RPMI8226 (cell line): ENCODE measurements around the gene ABCB9.

Experiments
- DNase-seq: peaks from one replicate; pipeline ENCODE4 v3.0.0-alpha.2; 2015

Gene ABCB9

DNA sequence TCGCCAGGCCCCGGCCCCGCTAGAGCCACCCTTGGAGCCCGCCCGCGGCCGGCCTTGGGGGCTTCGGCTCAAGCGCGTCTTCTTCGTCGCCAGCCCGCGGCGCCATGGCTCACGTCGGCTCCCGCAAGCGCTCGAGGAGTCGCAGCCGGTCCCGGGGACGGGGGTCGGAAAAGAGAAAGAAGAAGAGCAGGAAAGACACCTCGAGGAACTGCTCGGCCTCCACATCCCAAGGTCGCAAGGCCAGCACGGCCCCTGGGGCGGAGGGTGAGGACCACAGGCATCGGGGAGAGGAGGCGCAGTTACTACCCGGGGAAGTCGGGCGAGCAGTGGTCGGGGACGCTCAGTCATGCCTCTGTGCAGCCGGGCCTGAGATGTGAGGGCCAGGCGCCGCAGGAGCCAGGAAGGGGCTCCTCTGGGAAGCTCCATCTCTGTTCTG is 14.8 kb upstream of the ABCB9 start:
- DNase-seq = peak; percentile 47

DNA sequence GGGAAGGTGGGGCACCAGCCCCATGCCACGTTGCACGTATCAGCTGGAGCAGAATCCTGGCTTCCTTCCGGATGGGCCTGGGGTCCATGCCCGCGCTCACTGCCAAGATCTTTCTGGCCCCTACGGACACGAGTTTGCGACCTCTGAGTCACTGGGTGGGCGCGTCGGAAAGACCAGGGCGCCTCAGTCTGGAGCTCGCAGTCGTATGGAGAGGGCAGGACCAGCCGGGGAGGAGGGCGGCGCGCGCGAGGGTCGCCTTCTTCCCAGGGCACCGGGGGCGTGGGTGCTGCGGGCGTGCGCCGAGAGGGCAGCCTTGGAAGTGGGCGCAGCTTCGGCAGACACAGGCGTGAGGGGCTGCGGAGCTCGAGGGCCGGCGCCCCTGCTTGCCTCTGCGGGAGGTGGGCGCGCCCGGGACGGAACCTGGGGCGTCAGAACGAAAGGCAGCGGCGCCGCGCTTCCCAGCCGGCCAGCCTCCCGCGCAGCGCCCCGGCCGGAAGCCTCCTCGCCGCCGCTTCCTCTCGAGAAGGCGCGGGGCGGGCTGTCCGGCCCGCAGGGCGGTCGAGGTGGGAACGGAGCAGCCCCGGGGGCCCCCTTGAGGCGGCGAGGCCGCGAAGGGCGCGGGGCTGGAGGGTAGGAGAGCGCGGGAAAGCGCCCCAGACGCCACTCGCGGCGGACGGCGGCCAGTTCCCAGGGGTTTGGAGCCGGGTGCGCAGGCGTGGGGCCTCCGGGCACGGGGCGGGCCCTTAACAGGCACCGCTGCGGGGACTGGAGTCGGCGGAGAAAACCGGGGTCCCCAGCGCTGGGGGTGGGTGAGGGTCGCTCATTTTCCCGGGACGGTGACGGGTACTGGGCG is 14.1 kb upstream of the ABCB9 start, which contains the start of gene ARL6IP4:
Gene ARL6IP4, plus strand, starts transcription at position 499 of the 853 bp plus-strand sequence. CDS start 459 bp downstream, outside the sequence.
- DNase-seq = peak; percentile 82

DNA sequence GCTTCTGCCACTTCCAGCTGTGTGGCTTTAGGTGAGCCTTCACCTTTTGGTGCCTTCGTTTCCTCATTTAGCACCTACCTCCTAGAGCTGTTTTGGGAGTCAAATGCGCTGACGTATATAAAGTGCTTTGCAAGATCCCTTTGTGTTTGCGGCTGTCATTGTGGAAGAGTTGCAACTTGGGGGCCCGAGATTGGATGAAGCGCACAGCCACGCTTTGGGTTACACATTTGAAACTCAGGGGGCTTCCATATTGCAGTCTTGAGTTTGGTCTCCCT is 13.6 kb upstream of the ABCB9 start:
- peak; percentile 58 for DNase-seq

- no peak for DNase-seq
Measured at GRCh38 chr12:122979001-122979907, 13.0 kb upstream of the ABCB9 start.

- no peak for DNase-seq
Measured at GRCh38 chr12:122978507-122978955, 12.3 kb upstream of the ABCB9 start.

DNA sequence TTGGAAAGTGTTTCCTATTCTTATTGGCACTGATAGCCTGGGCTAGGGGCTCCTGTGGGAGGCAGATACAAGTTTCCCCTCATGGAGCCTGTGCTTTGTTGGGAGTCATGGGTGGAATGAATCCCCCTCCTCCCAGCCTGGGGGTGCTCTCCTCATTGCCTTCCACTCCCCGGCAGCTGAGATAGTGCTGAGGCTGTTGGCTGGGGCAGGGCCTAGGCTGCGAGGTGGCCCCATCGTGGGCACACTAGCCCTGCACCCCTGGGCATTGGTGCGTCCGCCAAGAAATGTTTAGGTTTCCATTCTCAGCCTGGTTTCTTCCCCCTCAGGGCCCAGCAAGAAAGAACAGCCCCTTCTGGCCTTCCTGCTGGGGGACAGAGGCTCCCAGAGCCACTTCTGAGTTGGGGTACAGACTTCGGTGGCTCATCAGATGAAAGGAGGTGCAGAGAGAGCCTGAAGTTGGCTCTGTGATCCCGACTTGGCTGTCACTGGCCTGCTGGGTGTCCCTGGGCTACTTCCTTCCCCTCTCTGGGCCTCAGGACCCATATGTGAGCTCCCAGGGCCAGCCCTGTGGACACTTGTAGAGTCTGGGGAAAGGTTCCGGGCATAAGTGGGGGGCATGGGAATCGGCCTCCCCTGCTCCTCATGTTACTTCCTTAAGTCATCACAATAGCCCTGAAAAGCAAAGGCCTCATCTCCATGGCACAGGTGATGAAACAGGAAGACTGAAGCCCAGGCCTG is 11.6 kb upstream of the ABCB9 start:
- DNase-seq = no peak

DNA sequence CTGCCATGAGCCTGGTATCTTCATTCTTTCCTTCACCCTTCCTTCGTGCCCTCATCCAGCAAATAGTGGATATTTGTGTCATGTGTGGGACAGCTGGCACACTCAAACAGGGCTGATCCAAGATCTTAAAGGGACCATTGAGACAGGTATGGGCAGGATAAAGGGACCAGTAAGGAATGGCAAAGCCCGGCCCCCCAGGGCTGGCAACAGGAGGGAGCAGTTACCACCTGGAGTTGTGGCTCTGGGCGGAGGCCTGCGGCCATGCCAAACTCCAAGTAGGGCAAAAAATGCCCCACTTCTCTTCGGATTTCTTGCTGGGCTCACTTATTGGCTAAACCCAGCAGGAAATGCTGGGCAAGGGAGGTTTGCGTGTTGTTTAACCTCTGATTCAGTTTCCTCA is 10.9 kb upstream of the ABCB9 start:
- no peak for DNase-seq

GRCh38 chr12:122976648-122976975 is 10.3 kb upstream of the ABCB9 start:
- DNase-seq = no peak

- peak; percentile 33 for DNase-seq
Measured at GRCh38 chr12:122975790-122976647, 9.8 kb upstream of the ABCB9 start.

DNA sequence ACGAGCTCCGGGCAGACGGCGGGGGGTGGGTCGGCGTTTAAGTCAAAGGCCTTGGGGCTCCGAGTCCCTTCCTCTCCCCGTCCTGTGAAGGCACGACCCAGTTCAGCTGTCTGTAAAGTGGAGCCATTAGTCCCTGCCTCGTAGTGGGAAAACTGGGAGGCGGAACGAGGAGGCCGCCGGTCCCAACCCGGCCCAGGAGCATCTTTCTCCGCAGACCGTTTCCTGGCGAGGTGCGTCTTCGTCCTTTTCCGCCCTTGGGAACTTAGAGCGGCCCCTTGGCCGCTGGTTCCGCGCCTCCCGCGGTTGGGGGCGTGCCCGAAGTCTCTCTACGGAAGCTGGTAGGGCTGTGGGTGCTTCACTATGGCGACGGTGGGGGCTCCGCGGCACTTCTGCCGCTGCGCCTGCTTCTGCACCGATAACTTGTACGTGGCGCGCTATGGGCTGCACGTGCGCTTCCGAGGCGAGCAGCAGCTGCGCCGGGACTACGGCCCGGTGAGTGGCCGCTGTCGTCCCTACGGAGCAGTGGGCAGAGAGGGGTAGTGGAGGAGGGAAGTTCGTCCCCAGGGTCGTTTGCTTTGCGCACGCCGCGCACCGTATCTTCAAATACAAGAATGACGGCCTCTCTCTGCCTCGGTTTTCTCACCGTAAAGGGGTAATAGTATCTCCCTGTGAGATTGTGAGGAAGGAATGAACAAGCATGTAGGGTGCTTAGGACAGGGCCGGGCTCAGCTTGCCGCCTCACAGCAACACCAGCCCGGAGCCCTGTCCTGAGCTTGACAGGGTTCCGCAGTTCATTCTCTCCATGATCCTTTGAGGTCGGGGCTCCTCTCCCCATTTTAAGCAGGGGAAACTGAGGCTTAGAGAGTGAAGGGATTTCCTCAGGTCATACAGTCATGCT is 8.9 kb upstream of the ABCB9 start, which contains the start of gene OGFOD2:
Gene OGFOD2, plus strand, starts transcription at position 353 of the 898 bp plus-strand sequence. Its CDS starts 8 bp downstream, at position 361.
- DNase-seq = peak; percentile 96

DNA sequence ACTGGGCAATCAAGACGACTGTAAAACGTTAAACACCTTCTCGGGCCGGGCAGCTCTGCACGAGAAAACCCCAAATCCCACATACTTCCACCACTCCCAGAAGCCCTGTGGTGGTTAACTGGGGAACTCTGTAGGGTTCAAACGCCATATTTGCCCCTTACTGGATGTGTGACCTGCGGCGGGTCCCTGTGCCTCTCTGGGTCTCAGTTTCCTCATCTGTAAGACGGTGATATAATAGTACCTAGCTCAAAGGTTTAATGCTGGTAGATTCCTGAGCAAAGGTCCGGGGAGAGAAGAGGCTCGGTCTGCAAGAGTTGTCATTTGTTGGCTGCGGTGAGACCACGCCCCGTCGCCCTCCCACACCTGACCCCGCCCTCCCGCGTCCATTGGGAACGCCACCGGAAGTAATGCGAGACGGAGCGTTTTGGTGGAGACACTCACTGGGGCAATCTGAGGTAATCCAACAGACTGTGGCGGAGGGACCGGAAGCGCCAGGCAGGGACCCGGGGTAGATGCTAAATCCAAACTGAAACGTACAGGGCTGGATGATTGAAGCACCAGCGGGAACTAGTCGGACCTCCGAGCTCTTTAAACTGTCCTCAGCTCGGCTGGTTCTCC is 8.1 kb upstream of the ABCB9 start:
- peak; percentile 99 for DNase-seq

DNA sequence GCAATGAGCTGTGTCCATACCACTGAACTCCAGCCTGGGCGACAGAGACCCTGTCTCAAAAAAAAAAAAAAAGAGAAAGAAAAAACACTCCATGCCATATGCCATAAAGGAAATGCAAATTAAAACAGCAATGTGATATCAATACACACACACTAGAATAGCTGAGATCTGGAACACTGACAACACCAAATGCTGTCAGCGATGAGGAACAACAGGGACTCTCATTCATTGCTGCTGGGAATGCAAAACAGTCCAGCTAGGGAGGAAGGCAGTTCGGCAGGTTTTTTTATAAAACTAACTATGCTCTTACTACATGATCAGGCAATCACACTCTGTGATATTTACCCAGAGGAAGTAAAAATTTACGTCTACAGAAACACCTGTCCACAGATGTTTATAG is 3.4 kb upstream of the ABCB9 start:
- DNase-seq = no peak

- no peak for DNase-seq
Measured at GRCh38 chr12:122968104-122968503, 1.8 kb upstream of the ABCB9 start.

DNA sequence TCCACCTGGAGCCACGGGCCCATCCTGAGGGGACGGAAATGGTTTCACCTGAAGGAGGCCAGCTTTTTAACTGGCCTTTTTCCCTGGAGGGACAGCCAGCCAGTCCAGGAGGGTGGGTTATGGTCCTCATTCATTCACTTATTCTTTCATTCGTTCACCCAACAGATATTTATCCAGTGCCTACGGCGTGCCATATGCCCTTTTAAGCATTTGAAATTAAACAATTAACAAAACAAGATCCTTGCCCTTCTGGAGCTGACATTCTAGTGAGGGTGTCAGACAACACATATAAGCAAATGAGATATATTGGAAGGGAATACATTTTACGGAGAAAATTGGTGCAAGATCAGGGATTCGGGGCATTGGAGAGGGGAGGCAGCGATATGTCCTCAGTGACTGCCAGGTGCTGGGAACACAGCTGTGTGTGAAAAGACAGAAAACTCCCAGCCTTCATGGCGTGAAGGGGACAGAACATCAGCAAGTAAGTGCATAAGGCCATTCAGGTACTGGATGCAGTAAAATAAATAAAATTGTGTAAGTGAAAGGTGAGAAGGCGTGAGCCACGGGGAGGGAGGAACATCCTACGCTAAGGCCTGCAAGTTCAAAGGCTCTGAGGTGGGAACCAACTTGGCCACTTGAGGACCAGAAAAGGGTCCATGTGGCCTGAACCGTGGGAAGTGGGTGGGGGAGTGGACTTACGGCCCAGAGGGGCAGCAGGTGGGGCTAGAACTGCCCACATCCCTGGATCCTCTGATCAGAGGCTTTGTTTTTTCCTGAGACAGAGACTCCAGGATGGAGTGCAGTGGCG is 684 bp upstream of the ABCB9 start:
- no peak for DNase-seq

- DNase-seq = no peak
Measured at GRCh38 chr12:122965321-122965751, 927 bp downstream of the ABCB9 start.

DNA sequence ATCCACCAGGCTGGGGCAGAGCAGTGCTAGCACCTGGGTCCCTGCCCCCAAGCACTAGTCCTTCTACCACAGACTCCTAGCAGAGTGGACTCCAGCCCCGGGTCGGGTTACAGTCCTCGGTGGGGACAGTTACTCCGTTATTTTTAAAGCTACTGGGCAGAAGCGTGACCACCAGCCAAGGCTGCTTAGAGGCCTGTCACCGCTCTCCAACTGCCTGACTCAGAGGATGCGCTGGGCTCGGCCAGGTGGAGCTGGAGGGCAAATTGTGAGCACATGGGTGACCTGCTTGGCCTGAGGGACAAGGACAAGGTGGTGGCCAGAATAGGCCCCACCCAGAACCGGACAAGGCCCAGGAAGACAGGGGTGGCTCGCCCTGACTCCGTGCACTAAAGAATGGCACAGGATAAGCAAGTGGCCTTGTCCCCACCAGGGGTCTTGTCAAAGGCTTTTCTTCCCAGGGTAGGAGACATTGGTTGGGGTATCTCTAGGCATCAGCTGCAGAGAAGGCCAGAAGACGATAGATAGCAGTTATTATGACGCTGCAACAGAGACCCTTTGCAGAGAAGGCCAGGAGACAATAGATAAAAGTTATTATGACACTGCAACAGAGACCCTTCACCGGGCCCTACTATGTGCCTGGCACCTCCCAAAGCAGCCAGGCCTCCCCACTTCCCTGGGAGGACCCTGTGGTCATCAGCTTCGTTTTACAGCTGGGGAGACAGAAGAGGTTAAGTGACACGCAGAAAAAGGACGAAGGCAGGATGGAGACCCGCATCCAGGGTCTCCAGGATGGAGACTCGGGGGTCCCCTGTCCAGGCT is 1.6 kb downstream of the ABCB9 start:
- no peak for DNase-seq

DNA sequence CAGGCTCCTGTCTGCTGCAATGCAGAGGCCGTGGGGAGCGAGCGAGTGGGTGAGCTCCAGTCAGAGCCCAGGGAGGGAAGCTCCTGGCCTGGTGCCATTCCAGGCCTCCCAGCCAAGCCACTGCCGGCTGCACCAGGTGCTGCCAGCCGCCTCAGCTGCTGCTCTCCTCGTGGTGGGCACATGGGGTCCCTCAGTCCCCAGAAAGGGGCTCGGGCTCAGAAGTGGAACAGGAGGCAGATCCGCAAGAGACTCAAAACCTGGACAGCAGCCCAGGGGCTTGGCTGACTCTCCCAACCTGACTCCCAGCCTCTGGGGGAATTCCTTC is 2.4 kb downstream of the ABCB9 start:
- no peak for DNase-seq

- DNase-seq = no peak
Measured at GRCh38 chr12:122961531-122962329, 4.5 kb downstream of the ABCB9 start.
